ENCODE data around the gene GPHN.

GPHN gene

GRCh38 chr14:67199016-67199415 lies 691.1 kb downstream of the GPHN start:
- H3K4me3 ChIP-seq (ENCODE audit: low read depth, low read length): no peak overlapping the region
- no peak for DNase-seq (ENCODE audit: low read depth)
- TF ChIP-seq CTCF (IDR thresholded peaks at IDR 0.05; ENCODE audit: insufficient read depth, low read depth, low read length, missing control alignments): no peak

- DNase-seq (ENCODE audit: low read depth): no peak
- TF ChIP-seq CTCF (IDR thresholded peaks at IDR 0.05; ENCODE audit: insufficient read depth, low read depth, low read length, missing control alignments): no peak
- no peak overlapping the region for H3K4me3 ChIP-seq (ENCODE audit: low read depth, low read length)
Measured at GRCh38 chr14:67207810-67208209, 699.9 kb downstream of the GPHN start.

GRCh38 chr14:67218126-67218525 lies 710.2 kb downstream of the GPHN start:
- TF ChIP-seq CTCF (IDR thresholded peaks at IDR 0.05; ENCODE audit: insufficient read depth, low read depth, low read length, missing control alignments): no peak
- DNase-seq (ENCODE audit: low read depth): no peak
- H3K4me3 ChIP-seq (ENCODE audit: low read depth, low read length): no peak overlapping the region

- no peak for DNase-seq (ENCODE audit: low read depth)
- no peak for TF ChIP-seq CTCF (IDR thresholded peaks at IDR 0.05; ENCODE audit: insufficient read depth, low read depth, low read length, missing control alignments)
- no peak overlapping the region for H3K4me3 ChIP-seq (ENCODE audit: low read depth, low read length)
Measured at GRCh38 chr14:67221248-67221981, 713.5 kb downstream of the GPHN start.

- H3K4me3 ChIP-seq (ENCODE audit: low read depth, low read length): no peak overlapping the region
- no peak for TF ChIP-seq CTCF (IDR thresholded peaks at IDR 0.05; ENCODE audit: insufficient read depth, low read depth, low read length, missing control alignments)
- DNase-seq (ENCODE audit: low read depth): no peak
Measured at GRCh38 chr14:67221982-67222328, 714.0 kb downstream of the GPHN start.

- DNase-seq (ENCODE audit: low read depth): no peak
- no peak for TF ChIP-seq CTCF (IDR thresholded peaks at IDR 0.05; ENCODE audit: insufficient read depth, low read depth, low read length, missing control alignments)
- no peak overlapping the region for H3K4me3 ChIP-seq (ENCODE audit: low read depth, low read length)
Measured at GRCh38 chr14:67225523-67225922, 717.6 kb downstream of the GPHN start.

All from GM12865 (cell line).